ENCODE results near the gene SLC12A8. TPM values are rescaled to one million over a fixed set of nuclear protein-coding genes. Genes with fewer than 3 reads are reported as not detected.

SLC12A8 gene
- total and polyA plus RNA-seq, 2 experiments from 2014 or later: 3.1 to 3.4 TPM

- Histone ChIP-seq H3K27ac (peak overlapping the region; percentile 96), H3K4me3 (no peak overlapping the region), H3K9me3 (ENCODE audit: low read depth) (no peaks in the 10 kb centered on the region), H3K36me3 (no peaks in the 10 kb centered on the region), H3K27me3 (no peaks in the 10 kb centered on the region), H3K4me1 (ENCODE audit: low read depth) (peaks cover 96% of the 10 kb centered on the region)
- no peak for TF ChIP-seq CTCF (IDR thresholded peaks at IDR 0.05; ENCODE audit: low read depth, low read length)
- peak; percentile 61 to 89 for DNase-seq (ENCODE audit: low read depth in 1 of 2, low spot score in 1 of 2)
Measured at GRCh38 chr3:125042725-125043406, 169.7 kb downstream of the SLC12A8 start.

- peaks cover 72% of the 10 kb centered on the region for H3K4me1 ChIP-seq (ENCODE audit: low read depth)
- H3K27ac ChIP-seq: peak overlapping the region; percentile 96
- no peaks in the 10 kb centered on the region for H3K36me3 ChIP-seq
- DNase-seq (ENCODE audit: low read depth in 1 of 2, low spot score in 1 of 2): peak in 1 of 2 donors; percentile 30
- no peak overlapping the region for H3K4me3 ChIP-seq
- no peak for TF ChIP-seq CTCF (IDR thresholded peaks at IDR 0.05; ENCODE audit: low read depth, low read length)
- H3K9me3 ChIP-seq (ENCODE audit: low read depth): no peaks in the 10 kb centered on the region
- H3K27me3 ChIP-seq: no peaks in the 10 kb centered on the region
Measured at GRCh38 chr3:125039131-125040100, 173.1 kb downstream of the SLC12A8 start.

GRCh38 chr3:125037498-125038150 is 174.9 kb downstream of the SLC12A8 start:
- no peaks in the 10 kb centered on the region for H3K9me3 ChIP-seq (ENCODE audit: low read depth)
- no peak overlapping the region for H3K4me3 ChIP-seq
- no peak for TF ChIP-seq CTCF (IDR thresholded peaks at IDR 0.05; ENCODE audit: low read depth, low read length)
- peak in 1 of 2 donors; percentile 32 for DNase-seq (ENCODE audit: low read depth in 1 of 2, low spot score in 1 of 2)
- H3K27me3 ChIP-seq: no peaks in the 10 kb centered on the region
- no peak overlapping the region for H3K27ac ChIP-seq
- no peaks in the 10 kb centered on the region for H3K36me3 ChIP-seq
- H3K4me1 ChIP-seq (ENCODE audit: low read depth): peaks cover 54% of the 10 kb centered on the region

GRCh38 chr3:125035217-125035616 is 177.3 kb downstream of the SLC12A8 start:
- Histone ChIP-seq H3K4me1 (ENCODE audit: low read depth) (peaks cover 30% of the 10 kb centered on the region), H3K27me3 (no peaks in the 10 kb centered on the region), H3K4me3 (no peak overlapping the region), H3K9me3 (ENCODE audit: low read depth) (no peaks in the 10 kb centered on the region), H3K36me3 (no peaks in the 10 kb centered on the region), H3K27ac (no peak overlapping the region)
- TF ChIP-seq CTCF (IDR thresholded peaks at IDR 0.05; ENCODE audit: low read depth, low read length): no peak
- no peak for DNase-seq (ENCODE audit: low read depth in 1 of 2, low spot score in 1 of 2)

- Histone ChIP-seq H3K27me3 (no peaks in the 10 kb centered on the region), H3K27ac (peak overlapping the region; percentile 34), H3K4me3 (no peak overlapping the region), H3K36me3 (no peaks in the 10 kb centered on the region), H3K9me3 (ENCODE audit: low read depth) (no peaks in the 10 kb centered on the region), H3K4me1 (ENCODE audit: low read depth) (peaks cover 21% of the 10 kb centered on the region)
- DNase-seq (ENCODE audit: low read depth in 1 of 2, low spot score in 1 of 2): no peak
- no peak for TF ChIP-seq CTCF (IDR thresholded peaks at IDR 0.05; ENCODE audit: low read depth, low read length)
Measured at GRCh38 chr3:125033616-125034015, 178.9 kb downstream of the SLC12A8 start.

Measured in cardiac muscle cell (in vitro differentiated cells and primary cell).